Right renal cortex interstitium (tissue), 3 donors: ENCODE measurements around the gene MEF2D. TPM values are rescaled to one million over a fixed set of nuclear protein-coding genes. Genes with fewer than 3 reads are reported as not detected.

Experiments
- DNase-seq, 3 donors: peaks; one replicate each; pipeline ENCODE4 v3.0.0-alpha.2; 2013; ENCODE audit warnings: low read depth in 3 of 3, low spot score in 2 of 3
- polyA plus RNA-seq, 3 donors: library from polyadenylated mRNA; unstranded; fragments of 120-200 nt; gene quantifications; one replicate each; pipeline ENCODE4 v1.2.1, GENCODE V29; 2013; ENCODE audit not compliant: insufficient read length in 3 of 3

The MEF2D gene
- polyA plus RNA-seq, 3 donors: 18.4 to 21.2 (median 19.6) TPM

GRCh38 chr1:156431769-156432668, 68.6 kb downstream of the MEF2D start:
- DNase-seq: no peak

GRCh38 chr1:156431366-156431765, 69.2 kb downstream of the MEF2D start:
- no peak for DNase-seq

- no peak for DNase-seq
Measured at GRCh38 chr1:156430866-156431265, 69.7 kb downstream of the MEF2D start.

- no peak for DNase-seq
Measured at GRCh38 chr1:156430303-156430702, 70.3 kb downstream of the MEF2D start.

- DNase-seq: no peak
Measured at GRCh38 chr1:156429313-156430060, 71.1 kb downstream of the MEF2D start.

- no peak for DNase-seq
Measured at GRCh38 chr1:156428746-156429288, 71.8 kb downstream of the MEF2D start.

- no peak for DNase-seq
Measured at GRCh38 chr1:156427957-156428356, 72.6 kb downstream of the MEF2D start.

GRCh38 chr1:156425943-156426342, 74.6 kb downstream of the MEF2D start:
- no peak for DNase-seq

- DNase-seq: no peak
Measured at GRCh38 chr1:156424806-156425432, 75.7 kb downstream of the MEF2D start.

GRCh38 chr1:156423422-156424352, 76.9 kb downstream of the MEF2D start:
- no peak for DNase-seq

- no peak for DNase-seq
Measured at GRCh38 chr1:156422602-156423091, 77.9 kb downstream of the MEF2D start.

GRCh38 chr1:156421939-156422601, 78.5 kb downstream of the MEF2D start:
- DNase-seq: no peak

GRCh38 chr1:156421062-156421938, 79.3 kb downstream of the MEF2D start:
- no peak for DNase-seq

- no peak for DNase-seq
Measured at GRCh38 chr1:156420205-156421061, 80.1 kb downstream of the MEF2D start.

GRCh38 chr1:156419854-156420204, 80.7 kb downstream of the MEF2D start:
- DNase-seq: no peak

GRCh38 chr1:156418416-156419070, 82.0 kb downstream of the MEF2D start:
- DNase-seq: no peak
